Measurements from ENCODE around the gene PIK3AP1. TPM values are rescaled to one million over a fixed set of nuclear protein-coding genes. Genes with fewer than 3 reads are reported as not detected.

PIK3AP1 gene
- total and polyA plus RNA-seq, 10 of the 15 experiments (the other 5 are each of a cell fraction or from before 2014, with no cell fraction given), result 26.2 to 306 (median 119) TPM

DNA sequence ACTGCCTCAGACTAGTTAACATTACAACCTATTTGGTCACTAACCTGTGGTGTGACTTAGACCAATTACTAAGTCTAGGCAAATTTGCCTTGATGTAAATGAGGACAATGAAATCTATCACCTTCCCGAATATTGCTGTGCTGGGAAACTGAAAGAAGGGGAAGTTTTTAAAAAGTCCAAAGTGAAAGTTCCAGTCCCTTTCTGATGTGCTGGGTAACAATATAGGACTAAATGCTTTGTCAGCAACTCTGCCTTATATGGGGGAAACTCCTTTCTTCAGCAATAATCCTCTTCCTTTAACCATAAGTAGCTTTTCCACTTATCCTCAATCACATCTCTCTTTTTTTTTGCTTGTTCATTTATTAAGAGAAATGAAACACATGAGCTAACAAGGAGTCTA, 3.9 kb downstream of the PIK3AP1 start (continued):
- TF ChIP-seq, protein P1, sequence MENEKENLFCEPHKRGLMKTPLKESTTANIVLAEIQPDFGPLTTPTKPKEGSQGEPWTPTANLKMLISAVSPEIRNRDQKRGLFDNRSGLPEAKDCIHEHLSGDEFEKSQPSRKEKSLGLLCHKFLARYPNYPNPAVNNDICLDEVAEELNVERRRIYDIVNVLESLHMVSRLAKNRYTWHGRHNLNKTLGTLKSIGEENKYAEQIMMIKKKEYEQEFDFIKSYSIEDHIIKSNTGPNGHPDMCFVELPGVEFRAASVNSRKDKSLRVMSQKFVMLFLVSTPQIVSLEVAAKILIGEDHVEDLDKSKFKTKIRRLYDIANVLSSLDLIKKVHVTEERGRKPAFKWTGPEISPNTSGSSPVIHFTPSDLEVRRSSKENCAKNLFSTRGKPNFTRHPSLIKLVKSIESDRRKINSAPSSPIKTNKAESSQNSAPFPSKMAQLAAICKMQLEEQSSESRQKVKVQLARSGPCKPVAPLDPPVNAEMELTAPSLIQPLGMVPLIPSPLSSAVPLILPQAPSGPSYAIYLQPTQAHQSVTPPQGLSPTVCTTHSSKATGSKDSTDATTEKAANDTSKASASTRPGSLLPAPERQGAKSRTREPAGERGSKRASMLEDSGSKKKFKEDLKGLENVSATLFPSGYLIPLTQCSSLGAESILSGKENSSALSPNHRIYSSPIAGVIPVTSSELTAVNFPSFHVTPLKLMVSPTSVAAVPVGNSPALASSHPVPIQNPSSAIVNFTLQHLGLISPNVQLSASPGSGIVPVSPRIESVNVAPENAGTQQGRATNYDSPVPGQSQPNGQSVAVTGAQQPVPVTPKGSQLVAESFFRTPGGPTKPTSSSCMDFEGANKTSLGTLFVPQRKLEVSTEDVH (IDR thresholded peaks at IDR 0.05; ENCODE audit: low read depth, partially characterized antibody), result no peak
- TF ChIP-seq, protein P2, sequence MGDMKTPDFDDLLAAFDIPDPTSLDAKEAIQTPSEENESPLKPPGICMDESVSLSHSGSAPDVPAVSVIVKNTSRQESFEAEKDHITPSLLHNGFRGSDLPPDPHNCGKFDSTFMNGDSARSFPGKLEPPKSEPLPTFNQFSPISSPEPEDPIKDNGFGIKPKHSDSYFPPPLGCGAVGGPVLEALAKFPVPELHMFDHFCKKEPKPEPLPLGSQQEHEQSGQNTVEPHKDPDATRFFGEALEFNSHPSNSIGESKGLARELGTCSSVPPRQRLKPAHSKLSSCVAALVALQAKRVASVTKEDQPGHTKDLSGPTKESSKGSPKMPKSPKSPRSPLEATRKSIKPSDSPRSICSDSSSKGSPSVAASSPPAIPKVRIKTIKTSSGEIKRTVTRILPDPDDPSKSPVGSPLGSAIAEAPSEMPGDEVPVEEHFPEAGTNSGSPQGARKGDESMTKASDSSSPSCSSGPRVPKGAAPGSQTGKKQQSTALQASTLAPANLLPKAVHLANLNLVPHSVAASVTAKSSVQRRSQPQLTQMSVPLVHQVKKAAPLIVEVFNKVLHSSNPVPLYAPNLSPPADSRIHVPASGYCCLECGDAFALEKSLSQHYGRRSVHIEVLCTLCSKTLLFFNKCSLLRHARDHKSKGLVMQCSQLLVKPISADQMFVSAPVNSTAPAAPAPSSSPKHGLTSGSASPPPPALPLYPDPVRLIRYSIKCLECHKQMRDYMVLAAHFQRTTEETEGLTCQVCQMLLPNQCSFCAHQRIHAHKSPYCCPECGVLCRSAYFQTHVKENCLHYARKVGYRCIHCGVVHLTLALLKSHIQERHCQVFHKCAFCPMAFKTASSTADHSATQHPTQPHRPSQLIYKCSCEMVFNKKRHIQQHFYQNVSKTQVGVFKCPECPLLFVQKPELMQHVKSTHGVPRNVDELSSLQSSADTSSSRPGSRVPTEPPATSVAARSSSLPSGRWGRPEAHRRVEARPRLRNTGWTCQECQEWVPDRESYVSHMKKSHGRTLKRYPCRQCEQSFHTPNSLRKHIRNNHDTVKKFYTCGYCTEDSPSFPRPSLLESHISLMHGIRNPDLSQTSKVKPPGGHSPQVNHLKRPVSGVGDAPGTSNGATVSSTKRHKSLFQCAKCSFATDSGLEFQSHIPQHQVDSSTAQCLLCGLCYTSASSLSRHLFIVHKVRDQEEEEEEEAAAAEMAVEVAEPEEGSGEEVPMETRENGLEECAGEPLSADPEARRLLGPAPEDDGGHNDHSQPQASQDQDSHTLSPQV (IDR thresholded peaks at IDR 0.05), result no peak
- TF ChIP-seq NR2C2 (IDR thresholded peaks at IDR 0.05; ENCODE audit: borderline replicate concordance, control insufficient read depth, insufficient read length, low read depth) (no peak), RBBP5 (conservative IDR thresholded peaks at IDR 0.05) (no peak), CBX5 (IDR thresholded peaks at IDR 0.05; ENCODE audit: low read depth) (no peak), EED (IDR thresholded peaks at IDR 0.05; ENCODE audit: low read depth) (no peak), SREBF1 (IDR thresholded peaks at IDR 0.05; ENCODE audit: low read length) (no peak), IRF4 (IDR thresholded peaks at IDR 0.05; ENCODE audit: low read depth, low read length) (no peak), ZNF274 (IDR thresholded peaks at IDR 0.05; ENCODE audit: insufficient read depth, insufficient read length) (no peak), RCOR1 (conservative IDR thresholded peaks at IDR 0.05; ENCODE audit: low read depth, low read length) (no peak), FOXK2 (IDR thresholded peaks at IDR 0.05) (no peak), TCF3 (IDR thresholded peaks at IDR 0.05; ENCODE audit: borderline replicate concordance, insufficient read depth, low read depth, low read length) (no peak), SUZ12 (IDR thresholded peaks at IDR 0.05; ENCODE audit: unreplicated experiment) (no peak)
- TF ChIP-seq, protein P3, sequence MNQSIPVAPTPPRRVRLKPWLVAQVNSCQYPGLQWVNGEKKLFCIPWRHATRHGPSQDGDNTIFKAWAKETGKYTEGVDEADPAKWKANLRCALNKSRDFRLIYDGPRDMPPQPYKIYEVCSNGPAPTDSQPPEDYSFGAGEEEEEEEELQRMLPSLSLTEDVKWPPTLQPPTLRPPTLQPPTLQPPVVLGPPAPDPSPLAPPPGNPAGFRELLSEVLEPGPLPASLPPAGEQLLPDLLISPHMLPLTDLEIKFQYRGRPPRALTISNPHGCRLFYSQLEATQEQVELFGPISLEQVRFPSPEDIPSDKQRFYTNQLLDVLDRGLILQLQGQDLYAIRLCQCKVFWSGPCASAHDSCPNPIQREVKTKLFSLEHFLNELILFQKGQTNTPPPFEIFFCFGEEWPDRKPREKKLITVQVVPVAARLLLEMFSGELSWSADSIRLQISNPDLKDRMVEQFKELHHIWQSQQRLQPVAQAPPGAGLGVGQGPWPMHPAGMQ (IDR thresholded peaks at IDR 0.05; ENCODE audit: borderline replicate concordance), result no peak
- TF ChIP-seq, protein P4, sequence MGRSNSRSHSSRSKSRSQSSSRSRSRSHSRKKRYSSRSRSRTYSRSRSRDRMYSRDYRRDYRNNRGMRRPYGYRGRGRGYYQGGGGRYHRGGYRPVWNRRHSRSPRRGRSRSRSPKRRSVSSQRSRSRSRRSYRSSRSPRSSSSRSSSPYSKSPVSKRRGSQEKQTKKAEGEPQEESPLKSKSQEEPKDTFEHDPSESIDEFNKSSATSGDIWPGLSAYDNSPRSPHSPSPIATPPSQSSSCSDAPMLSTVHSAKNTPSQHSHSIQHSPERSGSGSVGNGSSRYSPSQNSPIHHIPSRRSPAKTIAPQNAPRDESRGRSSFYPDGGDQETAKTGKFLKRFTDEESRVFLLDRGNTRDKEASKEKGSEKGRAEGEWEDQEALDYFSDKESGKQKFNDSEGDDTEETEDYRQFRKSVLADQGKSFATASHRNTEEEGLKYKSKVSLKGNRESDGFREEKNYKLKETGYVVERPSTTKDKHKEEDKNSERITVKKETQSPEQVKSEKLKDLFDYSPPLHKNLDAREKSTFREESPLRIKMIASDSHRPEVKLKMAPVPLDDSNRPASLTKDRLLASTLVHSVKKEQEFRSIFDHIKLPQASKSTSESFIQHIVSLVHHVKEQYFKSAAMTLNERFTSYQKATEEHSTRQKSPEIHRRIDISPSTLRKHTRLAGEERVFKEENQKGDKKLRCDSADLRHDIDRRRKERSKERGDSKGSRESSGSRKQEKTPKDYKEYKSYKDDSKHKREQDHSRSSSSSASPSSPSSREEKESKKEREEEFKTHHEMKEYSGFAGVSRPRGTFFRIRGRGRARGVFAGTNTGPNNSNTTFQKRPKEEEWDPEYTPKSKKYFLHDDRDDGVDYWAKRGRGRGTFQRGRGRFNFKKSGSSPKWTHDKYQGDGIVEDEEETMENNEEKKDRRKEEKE (IDR thresholded peaks at IDR 0.05), result peak; percentile 8; the same call in 1 of the 2 replicates

All from GM12878 (cell line).